Measurements from ENCODE around the gene APBB1IP. TPM values are rescaled to one million over a fixed set of nuclear protein-coding genes. Genes with fewer than 3 reads are reported as not detected.

Gene APBB1IP
- total RNA-seq, 2 experiments from 2014 or later = 75.9 to 76.0 TPM

DNA sequence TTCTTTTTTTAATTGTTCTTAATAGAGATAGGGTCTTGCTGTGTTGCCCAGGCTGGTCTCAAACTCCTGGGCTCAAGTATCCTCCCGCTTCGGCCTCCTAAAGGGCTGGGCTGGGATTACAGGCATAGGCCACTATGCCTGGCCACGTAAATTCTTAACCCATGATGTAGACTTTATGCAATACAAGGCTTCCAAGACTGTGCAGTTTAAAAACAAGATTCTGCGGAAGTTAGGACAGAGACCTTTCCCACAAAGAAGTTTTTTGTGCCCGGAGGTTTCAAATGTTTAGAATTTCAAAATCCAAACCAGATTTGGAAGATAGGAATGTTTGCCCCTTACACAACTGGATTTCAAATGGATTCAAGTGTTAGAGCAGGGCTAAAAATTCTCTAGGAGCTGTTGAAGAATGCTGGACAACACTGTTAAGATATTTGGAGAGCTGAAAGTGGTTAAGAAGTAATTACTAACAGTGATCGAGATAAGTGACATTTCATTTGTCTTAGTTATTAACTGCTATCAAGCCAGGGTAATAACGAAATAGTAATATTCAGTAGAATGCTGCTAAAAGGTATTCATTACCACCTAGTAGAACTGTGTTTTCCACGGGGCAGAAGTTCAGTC lies 7.4 kb downstream of the APBB1IP start:
- Mint-ChIP-seq H3K27me3 (ENCODE audit: low read depth) (no peaks in the 10 kb centered on the region), H3K4me1 (ENCODE audit: low read depth) (peaks cover 81% of the 10 kb centered on the region), H3K4me3 (no peak overlapping the region), H3K9me3 (ENCODE audit: insufficient read depth) (peaks cover 6% of the 10 kb centered on the region), H3K36me3 (ENCODE audit: low read depth) (peaks cover 70% of the 10 kb centered on the region), H3K27ac (peak overlapping the region; percentile 1)
- DNase-seq = no peak
- no peak for ATAC-seq
- ChIA-PET CTCF (interaction anchor here (1.0 to 2.1 kb wide), 3 partner anchors 10 to 31 kb away, joined by 4 to 7 read pairs (median 4); no protein-coding TSS in a partner anchor), POLR2A (interaction anchor here (0.8 kb wide), 1 partner anchor 15 kb away, joined by 3 read pairs; no protein-coding TSS in a partner anchor)

- peaks cover 83% of the 10 kb centered on the region for H3K4me1 Mint-ChIP-seq (ENCODE audit: low read depth)
- peak overlapping the region; percentile 6 for H3K4me3 Mint-ChIP-seq
- H3K36me3 Mint-ChIP-seq (ENCODE audit: low read depth) = peaks cover 68% of the 10 kb centered on the region
- no peaks in the 10 kb centered on the region for H3K27me3 Mint-ChIP-seq (ENCODE audit: low read depth)
- H3K27ac Mint-ChIP-seq = peak overlapping the region; percentile 82
- CTCF ChIA-PET = interaction anchor here (0.9 to 2.1 kb wide), 4 partner anchors 10 to 30 kb away, joined by 3 to 7 read pairs (median 4); no protein-coding TSS in a partner anchor
- no peak for DNase-seq
- H3K9me3 Mint-ChIP-seq (ENCODE audit: insufficient read depth) = peaks cover 6% of the 10 kb centered on the region
- POLR2A ChIA-PET = interaction anchor here (0.7 to 3.0 kb wide), 2 partner anchors 15 to 22 kb away, joined by 4 to 14 read pairs; no protein-coding TSS in a partner anchor
- no peak for ATAC-seq
Observed at GRCh38 chr10:26446258-26446657, 8.1 kb downstream of the APBB1IP start.

DNA sequence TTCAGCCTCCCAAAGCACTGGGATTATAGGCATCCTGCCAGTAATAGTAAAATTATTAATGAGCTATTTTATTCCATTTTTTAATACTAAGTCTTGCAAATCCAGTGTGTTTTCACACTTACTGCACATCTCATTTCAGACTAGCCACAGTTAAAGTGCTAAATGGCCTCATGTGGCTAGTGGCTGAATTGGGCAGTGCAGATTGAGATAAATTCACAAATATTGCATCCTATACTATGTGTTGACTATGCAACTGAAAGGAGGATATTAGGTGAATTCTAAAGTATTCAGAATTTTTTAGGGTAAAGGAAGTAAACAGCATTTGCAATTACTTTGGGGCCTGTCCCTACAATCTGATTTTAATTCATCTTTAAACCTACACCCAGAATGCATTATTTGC lies 10.2 kb downstream of the APBB1IP start:
- H3K9me3 Mint-ChIP-seq (ENCODE audit: insufficient read depth) = peaks cover 6% of the 10 kb centered on the region
- peaks cover 84% of the 10 kb centered on the region for H3K4me1 Mint-ChIP-seq (ENCODE audit: low read depth)
- CTCF ChIA-PET = interaction anchor here (1.0 to 6.1 kb wide), 7 partner anchors 9 to 113 kb away, joined by 3 to 26 read pairs (median 4); no protein-coding TSS in a partner anchor
- POLR2A ChIA-PET = interaction anchor here (1.5 to 3.0 kb wide), 3 partner anchors 9 to 32 kb away, joined by 7 to 14 read pairs (median 9); no protein-coding TSS in a partner anchor
- H3K4me3 Mint-ChIP-seq = peak overlapping the region; percentile 65
- DNase-seq (no peak), ATAC-seq (peak; percentile 32)
- H3K27ac Mint-ChIP-seq = peak overlapping the region; percentile 90
- no peaks in the 10 kb centered on the region for H3K27me3 Mint-ChIP-seq (ENCODE audit: low read depth)
- peaks cover 74% of the 10 kb centered on the region for H3K36me3 Mint-ChIP-seq (ENCODE audit: low read depth)

DNA sequence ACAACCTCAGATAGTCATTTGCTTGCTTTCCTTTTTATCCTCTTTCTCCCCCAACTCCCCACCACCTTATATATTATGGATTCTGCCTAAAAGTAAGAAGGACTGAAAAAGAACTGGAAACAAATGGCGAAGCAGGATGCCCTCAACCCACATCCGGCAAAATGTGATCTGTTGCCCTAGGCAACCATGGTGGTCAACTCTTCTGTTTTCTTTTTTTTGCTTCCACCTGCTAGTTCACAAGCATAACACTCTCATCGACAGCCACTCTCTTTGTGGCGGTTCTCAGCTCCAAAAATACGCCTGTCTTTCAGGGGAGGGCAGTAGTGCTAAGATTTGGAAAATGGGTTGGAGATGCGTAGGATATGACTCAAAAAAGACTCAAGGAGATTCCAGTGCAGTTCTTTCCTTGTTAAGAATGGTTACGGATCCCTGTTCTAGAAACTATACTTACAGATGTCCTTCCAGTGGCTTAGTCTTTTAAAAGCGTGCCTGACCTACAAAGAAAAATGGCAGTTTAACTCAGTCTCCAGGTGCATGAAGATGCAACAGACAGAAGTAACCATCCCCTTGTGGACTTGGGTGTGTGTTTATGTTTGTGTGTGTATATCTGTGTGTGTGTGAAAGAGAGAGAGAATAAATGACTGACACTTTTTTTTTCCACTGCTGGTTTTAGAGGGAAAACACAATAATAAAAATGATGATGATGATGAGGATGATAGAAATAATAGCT lies 10.7 kb downstream of the APBB1IP start:
- peak overlapping the region; percentile 90 for H3K27ac Mint-ChIP-seq
- H3K4me1 Mint-ChIP-seq (ENCODE audit: low read depth) = peaks cover 85% of the 10 kb centered on the region
- peak; percentile 83 for ATAC-seq
- H3K9me3 Mint-ChIP-seq (ENCODE audit: insufficient read depth) = peaks cover 6% of the 10 kb centered on the region
- H3K27me3 Mint-ChIP-seq (ENCODE audit: low read depth) = no peaks in the 10 kb centered on the region
- DNase-seq = peak; percentile 92
- ChIA-PET POLR2A (interaction anchor here (0.5 to 3.0 kb wide), 6 partner anchors 10 to 91 kb away, joined by 3 to 14 read pairs (median 6); no protein-coding TSS in a partner anchor), CTCF (interaction anchor here (0.7 to 6.1 kb wide), 9 partner anchors 10 to 114 kb away, joined by 3 to 26 read pairs (median 4); no protein-coding TSS in a partner anchor)
- H3K4me3 Mint-ChIP-seq = peak overlapping the region; percentile 65
- peaks cover 76% of the 10 kb centered on the region for H3K36me3 Mint-ChIP-seq (ENCODE audit: low read depth)

DNA sequence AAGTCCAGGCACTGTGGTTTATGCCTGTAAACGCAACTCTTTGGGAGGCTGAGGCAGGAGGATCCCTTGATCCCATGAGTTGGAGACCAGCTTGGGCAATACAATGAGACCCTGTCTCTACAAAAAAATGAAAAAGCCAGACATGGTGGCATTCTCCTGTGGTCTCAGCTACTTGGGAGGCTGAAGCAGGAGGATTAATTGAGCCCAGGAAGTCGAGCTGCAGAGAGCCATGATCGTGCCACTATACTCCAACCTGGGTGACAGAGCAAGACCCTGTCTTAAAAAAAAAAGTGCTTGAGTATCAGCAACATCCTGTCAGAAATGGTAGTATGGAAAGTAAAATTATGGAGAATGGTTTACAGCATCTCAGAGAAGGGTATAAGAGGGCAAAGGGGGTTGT lies 11.6 kb downstream of the APBB1IP start:
- ATAC-seq (no peak), DNase-seq (no peak)
- H3K9me3 Mint-ChIP-seq (ENCODE audit: insufficient read depth) = peaks cover 6% of the 10 kb centered on the region
- POLR2A ChIA-PET = interaction anchor here (1.0 to 1.5 kb wide), 2 partner anchors 18 to 30 kb away, joined by 4 to 7 read pairs; no protein-coding TSS in a partner anchor
- CTCF ChIA-PET = interaction anchor here (1.5 to 6.1 kb wide), 7 partner anchors 18 to 45 kb away, joined by 3 to 26 read pairs (median 4); no protein-coding TSS in a partner anchor
- peaks cover 82% of the 10 kb centered on the region for H3K4me1 Mint-ChIP-seq (ENCODE audit: low read depth)
- peaks cover 71% of the 10 kb centered on the region for H3K36me3 Mint-ChIP-seq (ENCODE audit: low read depth)
- H3K4me3 Mint-ChIP-seq = peak overlapping the region; percentile 65
- H3K27ac Mint-ChIP-seq = peak overlapping the region; percentile 90
- H3K27me3 Mint-ChIP-seq (ENCODE audit: low read depth) = no peaks in the 10 kb centered on the region

GRCh38 chr10:26451903-26452302 lies 13.8 kb downstream of the APBB1IP start:
- no peak overlapping the region for H3K27ac Mint-ChIP-seq
- ChIA-PET POLR2A (no interaction called here), CTCF (interaction anchor here (6.1 kb wide), 1 partner anchor 16 kb away, joined by 26 read pairs; no protein-coding TSS in a partner anchor)
- no peaks in the 10 kb centered on the region for H3K9me3 Mint-ChIP-seq (ENCODE audit: insufficient read depth)
- no peak overlapping the region for H3K4me3 Mint-ChIP-seq
- no peak for ATAC-seq
- DNase-seq = no peak
- no peaks in the 10 kb centered on the region for H3K27me3 Mint-ChIP-seq (ENCODE audit: low read depth)
- peaks cover 68% of the 10 kb centered on the region for H3K36me3 Mint-ChIP-seq (ENCODE audit: low read depth)
- peaks cover 83% of the 10 kb centered on the region for H3K4me1 Mint-ChIP-seq (ENCODE audit: low read depth)

DNA sequence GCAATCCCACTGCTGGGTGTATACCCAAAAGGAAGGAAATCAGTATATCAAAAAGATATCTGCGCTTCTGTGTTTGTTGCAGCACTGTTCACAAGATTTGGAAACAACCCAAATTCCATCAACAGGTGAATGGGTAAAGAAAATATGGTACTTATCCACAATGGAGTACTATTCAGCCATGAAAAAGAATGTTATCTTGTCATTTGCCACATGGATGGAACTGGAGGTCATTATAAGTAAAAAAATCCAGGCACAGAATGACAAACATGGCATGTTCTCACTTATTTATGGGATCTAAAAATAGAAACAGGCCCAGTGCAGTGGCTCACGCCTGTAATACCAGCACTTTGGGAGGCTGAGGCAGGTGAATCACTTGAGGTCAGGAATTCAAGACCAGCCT lies 15.7 kb downstream of the APBB1IP start:
- ATAC-seq = no peak
- Mint-ChIP-seq H3K27ac (no peak overlapping the region), H3K27me3 (ENCODE audit: low read depth) (no peaks in the 10 kb centered on the region), H3K4me1 (ENCODE audit: low read depth) (peaks cover 75% of the 10 kb centered on the region), H3K9me3 (ENCODE audit: insufficient read depth) (no peaks in the 10 kb centered on the region), H3K36me3 (ENCODE audit: low read depth) (peaks cover 72% of the 10 kb centered on the region), H3K4me3 (no peak overlapping the region)
- no peak for DNase-seq
- CTCF ChIA-PET = interaction anchor here (1.3 kb wide), 1 partner anchor 22 kb away, joined by 3 read pairs; no protein-coding TSS in a partner anchor
- POLR2A ChIA-PET = no interaction called here

DNA sequence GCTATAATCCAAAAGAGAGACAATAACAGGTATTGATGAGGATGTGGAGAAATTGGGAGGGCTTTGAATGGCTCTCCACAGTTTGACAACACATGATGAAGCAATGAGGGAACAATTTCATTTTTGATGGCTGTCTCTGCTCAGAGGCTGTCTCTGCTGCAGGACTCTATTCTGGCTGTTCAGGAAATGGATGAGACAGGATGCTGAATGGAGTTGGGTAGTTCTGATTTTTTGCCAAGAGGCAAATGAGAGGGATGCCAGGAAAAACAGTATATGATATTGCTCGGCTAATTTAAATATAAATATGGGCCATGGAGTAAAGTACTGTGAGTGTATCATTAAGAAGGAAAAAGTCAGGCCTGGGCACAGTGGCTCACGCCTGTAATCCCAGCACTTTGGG lies 16.8 kb downstream of the APBB1IP start:
- Mint-ChIP-seq H3K27ac (peak overlapping the region; percentile 8), H3K4me1 (ENCODE audit: low read depth) (peaks cover 65% of the 10 kb centered on the region), H3K36me3 (ENCODE audit: low read depth) (peaks cover 67% of the 10 kb centered on the region), H3K9me3 (ENCODE audit: insufficient read depth) (no peaks in the 10 kb centered on the region), H3K27me3 (ENCODE audit: low read depth) (no peaks in the 10 kb centered on the region), H3K4me3 (no peak overlapping the region)
- ChIA-PET POLR2A (no interaction called here), CTCF (interaction anchor here (2.5 kb wide), 1 partner anchor 13 kb away, joined by 9 read pairs; no protein-coding TSS in a partner anchor)
- ATAC-seq = peak; percentile 25
- no peak for DNase-seq

- H3K36me3 Mint-ChIP-seq (ENCODE audit: low read depth) = peaks cover 66% of the 10 kb centered on the region
- peak overlapping the region; percentile 38 for H3K4me3 Mint-ChIP-seq
- H3K27ac Mint-ChIP-seq = no peak overlapping the region
- no peak for DNase-seq
- H3K9me3 Mint-ChIP-seq (ENCODE audit: insufficient read depth) = no peaks in the 10 kb centered on the region
- ChIA-PET CTCF (interaction anchor here (2.5 kb wide), 1 partner anchor 12 kb away, joined by 9 read pairs; no protein-coding TSS in a partner anchor), POLR2A (interaction anchor here (1.0 kb wide), 1 partner anchor 13 kb away, joined by 4 read pairs; no protein-coding TSS in a partner anchor)
- peaks cover 64% of the 10 kb centered on the region for H3K4me1 Mint-ChIP-seq (ENCODE audit: low read depth)
- peak; percentile 50 for ATAC-seq
- no peaks in the 10 kb centered on the region for H3K27me3 Mint-ChIP-seq (ENCODE audit: low read depth)
Observed at GRCh38 chr10:26455567-26456315, 17.6 kb downstream of the APBB1IP start.

GRCh38 chr10:26457088-26457487 lies 18.9 kb downstream of the APBB1IP start:
- CTCF ChIA-PET = no interaction called here
- POLR2A ChIA-PET = interaction anchor here (1.0 kb wide), 1 partner anchor 11 kb away, joined by 4 read pairs; no protein-coding TSS in a partner anchor
- no peak overlapping the region for H3K4me3 Mint-ChIP-seq
- peaks cover 55% of the 10 kb centered on the region for H3K4me1 Mint-ChIP-seq (ENCODE audit: low read depth)
- ATAC-seq (no peak), DNase-seq (no peak)
- H3K36me3 Mint-ChIP-seq (ENCODE audit: low read depth) = peaks cover 64% of the 10 kb centered on the region
- H3K27me3 Mint-ChIP-seq (ENCODE audit: low read depth) = no peaks in the 10 kb centered on the region
- H3K27ac Mint-ChIP-seq = peak overlapping the region; percentile 35
- no peaks in the 10 kb centered on the region for H3K9me3 Mint-ChIP-seq (ENCODE audit: insufficient read depth)

DNA sequence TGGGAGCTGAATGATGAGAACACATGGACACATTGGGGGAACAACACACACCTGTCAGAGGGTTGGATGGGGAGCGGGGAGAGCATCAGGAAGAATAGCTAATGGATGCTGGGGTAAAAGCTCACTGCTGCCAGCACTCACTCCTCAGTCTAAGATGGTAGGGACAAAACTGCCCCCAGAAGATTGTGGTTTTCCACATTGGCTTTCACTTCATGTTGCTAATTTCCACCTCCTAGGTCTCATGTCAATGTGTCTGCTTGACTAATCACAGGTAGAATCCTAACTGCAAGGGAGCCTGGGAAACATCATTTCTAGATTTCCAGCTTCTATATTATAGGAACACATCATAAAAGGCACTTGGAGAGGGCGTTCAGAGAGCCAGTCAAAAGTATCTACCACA lies 22.6 kb downstream of the APBB1IP start:
- Mint-ChIP-seq H3K36me3 (ENCODE audit: low read depth) (peaks cover 59% of the 10 kb centered on the region), H3K27me3 (ENCODE audit: low read depth) (no peaks in the 10 kb centered on the region), H3K4me3 (no peak overlapping the region), H3K4me1 (ENCODE audit: low read depth) (peaks cover 50% of the 10 kb centered on the region), H3K27ac (peak overlapping the region; percentile 6), H3K9me3 (ENCODE audit: insufficient read depth) (no peaks in the 10 kb centered on the region)
- no peak for ATAC-seq
- ChIA-PET POLR2A (interaction anchor here (0.8 kb wide), 1 partner anchor 95 kb away, joined by 3 read pairs; no protein-coding TSS in a partner anchor), CTCF (interaction anchor here (0.6 kb wide), 1 partner anchor 32 kb away, joined by 3 read pairs; no protein-coding TSS in a partner anchor)
- DNase-seq = no peak

Data from activated CD8-positive, alpha-beta T cell treated with anti-CD3 and anti-CD28 coated beads, Interleukin-2, amount 10 ng/mL, durations not matched to agents 7 days and 5 days (primary cell).